CD4-positive, alpha-beta T cell treated with Interleukin-17A for 1 hour (primary cell): ENCODE measurements around the gene SLC35F6.
"Not testable (repeated sequence)": the region's sequence is repeated elsewhere in the genome, so short reads cannot be mapped to it uniquely, and the experiment has no call there.

Experiments
- DNase-seq: peaks from one replicate; pipeline ENCODE4 v3.0.0-alpha.2; 2020

SLC35F6 gene

DNA sequence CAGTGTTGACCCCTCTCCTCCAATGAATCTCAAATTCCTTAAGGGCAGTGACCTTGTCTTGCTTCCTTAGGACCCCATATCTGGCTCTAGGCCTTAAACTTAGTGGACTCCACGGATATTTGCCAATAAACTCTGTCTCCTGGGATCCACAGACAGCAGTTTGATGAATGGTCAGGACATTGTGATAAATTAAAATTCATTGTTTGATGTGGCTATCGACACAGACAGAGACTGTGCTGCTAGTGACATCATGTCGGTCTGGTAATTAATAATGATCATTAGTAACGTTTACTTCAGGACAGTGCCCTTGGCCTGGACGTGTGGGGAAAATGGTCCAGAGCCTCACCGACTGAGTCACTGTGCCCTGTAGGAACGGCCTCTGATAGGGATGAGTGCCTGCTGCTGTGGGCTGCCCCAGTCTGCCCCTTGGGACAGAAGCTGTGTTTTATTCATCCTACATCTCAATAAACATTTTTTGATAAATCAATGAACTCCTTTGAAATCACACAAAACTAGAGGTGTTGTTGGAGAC lies 5.2 kb upstream of the SLC35F6 start:
- DNase-seq = no peak

DNA sequence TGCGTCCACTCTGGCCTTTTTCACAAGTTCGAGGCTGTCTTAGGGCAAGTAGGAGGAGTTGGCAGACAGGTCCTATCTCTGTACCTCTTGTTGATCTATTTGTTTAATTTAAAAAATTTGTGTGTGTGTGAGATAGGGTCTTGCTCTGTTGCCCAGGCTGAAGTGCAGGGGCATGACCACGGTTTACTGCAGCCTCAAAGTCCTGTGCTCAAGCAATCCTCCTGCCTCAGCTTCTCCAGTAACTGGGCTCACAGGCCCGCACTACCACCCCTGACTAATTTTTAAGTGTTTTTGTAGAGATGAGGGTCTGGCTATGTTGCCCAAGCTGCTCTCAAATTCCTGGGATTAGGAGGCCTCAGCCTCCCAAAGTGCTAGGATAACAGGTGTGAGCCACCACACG lies 4.2 kb upstream of the SLC35F6 start:
- DNase-seq = no peak

DNA sequence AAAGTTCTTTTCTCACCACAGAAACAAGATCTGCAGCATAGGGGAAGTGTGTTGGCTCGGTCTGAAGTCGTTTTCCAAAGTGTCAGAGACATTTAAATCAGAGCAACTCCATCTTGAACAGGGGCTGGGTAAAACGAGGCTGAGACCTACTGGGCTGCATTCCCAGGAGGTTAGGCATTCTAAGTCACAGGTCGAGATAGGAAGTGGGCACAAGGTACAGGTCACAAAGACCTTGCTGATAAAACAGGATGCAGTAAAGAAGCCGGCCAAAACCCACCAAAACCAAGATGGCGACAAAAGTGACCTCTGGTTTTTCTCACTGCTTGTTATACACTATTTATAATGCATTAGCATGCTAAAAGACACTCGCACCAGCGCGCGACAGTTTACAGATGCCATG lies 3.1 kb upstream of the SLC35F6 start:
- DNase-seq = not testable (repeated sequence)

GRCh38 chr2:26763019-26763418 lies 1.1 kb upstream of the SLC35F6 start:
- DNase-seq = no peak

GRCh38 chr2:26764906-26765305 lies 822 bp downstream of the SLC35F6 start:
- DNase-seq = no peak

- DNase-seq = no peak
Measured at GRCh38 chr2:26765475-26766200, 1.6 kb downstream of the SLC35F6 start.

DNA sequence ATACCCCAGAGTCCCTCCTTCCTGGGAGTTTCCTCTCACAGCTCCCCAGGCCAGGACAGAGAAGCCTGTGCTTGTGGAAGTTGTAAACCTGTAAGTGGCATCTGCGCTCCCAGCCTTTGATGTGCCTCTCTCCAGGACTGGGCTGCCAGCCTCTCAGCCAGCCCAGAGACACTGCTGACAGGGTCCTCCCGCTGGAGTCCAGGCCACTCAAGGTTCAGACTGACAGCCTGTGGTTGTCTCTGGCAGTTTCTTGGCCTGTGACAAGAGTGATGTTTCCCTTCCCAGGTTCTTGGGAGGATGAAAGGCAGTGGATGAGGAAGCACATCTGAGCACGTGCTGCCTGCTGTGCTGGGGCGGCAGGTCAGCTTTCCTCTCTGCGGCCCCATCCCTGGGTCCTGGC lies 3.0 kb downstream of the SLC35F6 start:
- no peak for DNase-seq

DNA sequence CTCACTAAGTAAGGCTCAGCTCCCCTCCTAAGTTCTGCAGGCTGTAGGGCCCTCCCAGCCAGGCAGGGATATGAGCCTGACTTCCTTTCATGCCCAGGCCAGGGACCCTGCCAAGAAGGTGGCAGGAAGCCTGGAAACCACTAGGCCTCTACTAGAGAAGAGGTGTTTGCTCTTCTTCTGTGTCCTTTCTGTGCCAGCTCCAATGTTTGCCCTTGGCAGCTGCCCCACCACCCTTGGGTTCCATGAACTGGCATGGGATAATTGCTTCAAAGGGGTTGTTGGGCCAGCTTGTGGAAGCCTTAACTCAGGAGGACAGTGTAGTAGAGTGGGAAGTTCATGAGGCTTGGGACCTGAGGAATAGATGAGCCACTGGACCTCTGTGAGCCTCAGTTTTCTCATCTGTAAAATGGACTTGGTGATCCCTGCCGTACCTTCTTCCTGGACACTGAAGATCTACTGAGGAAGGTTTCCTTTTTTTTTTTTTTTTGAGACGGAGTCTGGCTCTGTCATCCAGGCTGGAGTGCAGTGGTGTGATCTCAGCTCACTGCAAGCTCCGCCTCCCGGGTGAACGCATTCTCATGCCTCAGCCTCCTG lies 3.9 kb downstream of the SLC35F6 start:
- DNase-seq = no peak

- DNase-seq = no peak
Measured at GRCh38 chr2:26768759-26769088, 4.6 kb downstream of the SLC35F6 start.

- DNase-seq = peak; percentile 35
Measured at GRCh38 chr2:26769089-26769761, 5.1 kb downstream of the SLC35F6 start.

DNA sequence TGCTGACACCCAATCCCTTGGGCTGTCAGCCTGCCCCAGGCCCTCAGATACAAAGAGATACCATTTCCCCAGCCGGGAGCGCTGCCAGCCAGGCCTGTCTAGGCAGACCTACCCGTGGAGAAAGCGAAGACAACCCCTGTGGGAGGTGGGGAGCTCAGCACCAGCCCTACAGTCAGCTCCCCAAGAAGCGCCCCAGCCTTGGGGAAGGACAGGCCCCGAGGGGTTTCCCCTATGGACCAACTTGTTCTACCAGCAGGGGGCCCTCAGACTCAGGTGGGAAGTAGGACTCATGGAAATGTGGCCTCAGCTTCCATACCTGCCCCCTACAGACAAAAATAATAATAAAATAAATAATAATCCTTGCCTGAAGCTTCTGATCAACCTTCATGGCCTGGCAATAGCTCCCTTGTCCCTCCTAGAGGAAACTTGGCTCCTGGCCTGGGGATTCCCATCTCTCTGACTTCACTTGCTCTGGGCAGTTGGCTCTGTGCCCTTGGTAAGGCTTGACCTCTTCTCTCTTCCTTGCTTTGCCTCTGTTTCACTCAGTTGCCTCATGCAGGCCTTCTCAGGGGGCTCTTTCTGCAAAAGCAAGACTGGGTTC lies 7.0 kb downstream of the SLC35F6 start:
- DNase-seq = peak; percentile 35

GRCh38 chr2:26772064-26773001 lies 8.2 kb downstream of the SLC35F6 start:
- peak; percentile 35 for DNase-seq

DNA sequence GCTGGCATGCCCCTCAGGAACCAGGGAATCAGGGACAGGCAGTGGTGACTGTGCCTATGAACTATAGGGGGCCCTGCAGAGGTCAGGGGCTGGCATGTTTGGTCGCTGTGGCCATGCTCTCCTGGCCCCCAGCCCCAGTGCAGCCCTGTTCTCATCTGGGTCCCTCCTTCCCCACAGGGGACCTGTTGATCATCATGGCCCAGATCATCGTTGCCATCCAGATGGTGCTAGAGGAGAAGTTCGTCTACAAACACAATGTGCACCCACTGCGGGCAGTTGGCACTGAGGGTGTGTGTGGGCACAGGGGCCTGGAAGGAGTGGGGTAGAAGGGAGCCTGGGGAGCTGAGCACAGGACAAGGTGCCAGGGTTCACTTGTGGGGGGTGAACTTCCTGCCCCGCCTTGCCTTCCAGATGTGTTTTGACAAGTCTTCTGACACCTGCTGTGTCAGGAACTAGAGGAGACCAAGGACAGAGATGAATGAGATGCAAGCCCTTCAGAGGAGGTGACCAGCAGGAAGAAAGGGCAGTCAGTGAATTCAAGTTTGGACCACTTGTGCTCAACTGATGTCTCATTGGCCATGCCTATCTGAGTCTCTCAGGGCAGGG lies 12.2 kb downstream of the SLC35F6 start:
- DNase-seq = no peak

GRCh38 chr2:26778098-26778497 lies 14.0 kb downstream of the SLC35F6 start:
- DNase-seq = no peak

DNA sequence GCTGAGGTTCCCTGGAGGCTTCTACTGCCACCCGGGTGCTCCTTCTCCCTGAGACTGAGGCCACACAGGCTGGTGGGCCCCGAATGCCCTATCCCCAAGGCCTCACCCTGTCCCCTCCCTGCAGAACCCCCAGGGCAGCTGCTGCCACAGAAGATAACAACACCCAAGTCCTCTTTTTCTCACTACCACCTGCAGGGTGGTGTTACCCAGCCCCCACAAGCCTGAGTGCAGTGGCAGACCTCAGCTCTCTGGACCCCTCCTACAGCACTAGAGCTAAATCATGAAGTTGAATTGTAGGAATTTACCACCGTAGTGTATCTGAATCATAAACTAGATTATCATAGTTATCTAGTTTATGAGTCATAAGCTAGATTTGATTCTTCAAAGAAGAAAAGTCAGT lies 14.4 kb downstream of the SLC35F6 start:
- DNase-seq = no peak

DNA sequence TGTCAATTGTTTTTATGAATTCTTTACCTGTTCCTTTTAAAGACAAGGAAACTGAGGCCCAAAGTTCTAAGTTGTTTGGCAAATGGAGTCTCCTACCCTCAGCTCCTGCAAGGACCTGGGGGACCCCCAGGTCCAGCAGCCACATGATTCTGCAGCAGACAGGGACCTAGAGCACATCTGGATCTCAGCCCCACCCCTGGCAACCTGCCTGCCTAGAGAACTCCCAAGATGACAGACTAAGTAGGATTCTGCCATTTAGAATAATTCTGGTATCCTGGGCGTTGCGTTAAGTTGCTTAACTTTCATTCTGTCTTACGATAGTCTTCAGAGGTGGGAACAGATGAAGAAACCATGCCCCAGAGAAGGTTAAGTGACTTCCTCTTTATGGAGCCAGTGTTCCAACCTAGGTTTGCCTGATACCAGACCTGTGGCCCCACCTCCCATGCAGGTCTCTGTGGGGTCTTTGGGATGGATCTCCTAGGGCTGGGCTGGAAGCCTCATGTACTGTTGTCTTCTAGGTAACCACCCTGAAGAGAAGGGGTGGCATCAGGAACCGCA lies 16.2 kb downstream of the SLC35F6 start:
- no peak for DNase-seq

GRCh38 chr2:26782876-26783704 lies 19.0 kb downstream of the SLC35F6 start:
- DNase-seq = no peak

DNA sequence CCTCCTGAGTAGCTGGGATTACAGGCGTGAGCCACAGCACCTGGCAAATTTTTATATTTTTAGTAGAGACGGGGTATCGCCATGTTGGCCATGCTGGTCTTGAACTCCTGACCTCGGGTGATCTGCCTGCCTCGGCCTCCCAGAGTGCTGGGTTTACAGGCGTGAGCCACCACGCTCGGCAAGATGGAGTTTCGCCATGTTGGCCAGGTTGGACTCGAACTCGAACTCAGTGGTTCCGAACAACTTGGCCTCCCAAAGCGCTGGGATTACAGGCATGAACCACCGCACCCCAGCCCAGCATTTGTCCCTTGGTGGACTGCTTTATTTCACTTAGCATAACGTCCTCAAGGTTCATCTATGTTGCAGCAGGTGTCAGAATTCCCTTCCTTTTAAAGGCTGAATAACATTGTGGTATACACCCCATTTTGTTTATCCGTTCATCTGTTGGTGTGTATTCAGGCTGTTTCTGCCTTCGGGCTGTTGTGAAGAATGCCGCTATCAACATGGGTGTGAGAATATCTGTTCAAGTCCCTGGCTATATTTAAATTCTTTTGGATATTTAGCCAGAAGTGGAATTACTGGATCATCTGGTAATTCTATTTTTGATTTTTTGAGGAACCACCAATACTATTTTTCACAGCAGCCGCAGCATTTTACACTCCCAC lies 20.6 kb downstream of the SLC35F6 start:
- DNase-seq = no peak

DNA sequence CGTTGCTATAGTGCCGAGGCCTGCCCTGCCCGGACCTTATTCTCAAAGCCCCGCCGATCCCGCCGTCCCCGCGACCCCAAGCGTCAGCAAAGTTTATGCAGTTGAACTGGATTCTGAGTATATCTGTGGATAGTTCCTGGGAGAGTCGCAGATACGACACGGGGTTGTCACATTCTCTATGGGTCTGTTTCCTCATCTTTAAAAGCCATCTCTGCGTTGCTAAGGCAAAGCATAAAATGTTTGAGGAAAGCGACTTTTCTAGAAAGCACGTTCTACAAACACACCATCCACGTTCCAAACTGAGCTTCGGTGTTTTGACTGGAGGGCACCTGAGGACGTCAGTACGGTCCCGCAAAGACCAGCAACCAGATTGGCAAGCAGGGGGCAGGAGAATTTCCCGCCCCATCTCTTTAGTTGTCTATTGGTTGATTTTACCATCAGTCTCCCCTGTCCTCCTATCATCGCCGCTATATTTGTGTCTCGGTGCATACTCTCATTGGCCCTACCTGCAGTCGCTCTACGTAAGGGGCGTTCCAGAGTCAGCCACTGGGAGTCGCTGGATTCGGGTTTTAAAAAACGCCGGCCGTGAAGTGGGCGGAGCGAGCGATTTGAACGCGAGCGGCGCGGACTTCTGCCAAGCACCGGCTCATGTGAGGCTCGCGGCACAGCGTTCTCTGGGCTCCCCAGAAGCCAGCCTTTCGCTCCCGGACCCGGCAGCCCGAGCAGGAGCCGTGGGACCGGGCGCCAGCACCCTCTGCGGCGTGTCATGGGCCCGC lies 21.5 kb downstream of the SLC35F6 start, which contains the start of gene CENPA:
Gene CENPA (plus strand): TSS at position 626 of the 776 bp plus-strand sequence. CDS start 141 bp downstream, at position 767.
- DNase-seq = peak; percentile 99
